Adrenal gland (tissue), 5 donors: Measurements from ENCODE around the gene TNFRSF18.

Experiments
- CTCF ChIP-seq, 6 experiments: fragments of 450-650 bp in 4 of 6; fragments of 200-600 bp in 2 of 6; sonication (generic) in 1 of 6; IDR thresholded peaks; 1 replicate in 5 of 6; 2 replicates in 1 of 6; pipeline versions ENCODE4 v1.5.1 to v1.8.0; 2016 to 2021; ENCODE audit warnings: antibody characterized with exemption in 6 of 6, mild to moderate bottlenecking in 2 of 6, moderate library complexity in 1 of 6
- POLR2A ChIP-seq, 2 donors: fragments of 450-650 bp; IDR thresholded peaks; one replicate each; pipeline ENCODE4 v1.6.1; 2017; ENCODE audit warnings: antibody characterized with exemption in 2 of 2, mild to moderate bottlenecking in 2 of 2, moderate library complexity in 1 of 2
- donor health status: DM: no; HTN: no; CAD: no.

DNA sequence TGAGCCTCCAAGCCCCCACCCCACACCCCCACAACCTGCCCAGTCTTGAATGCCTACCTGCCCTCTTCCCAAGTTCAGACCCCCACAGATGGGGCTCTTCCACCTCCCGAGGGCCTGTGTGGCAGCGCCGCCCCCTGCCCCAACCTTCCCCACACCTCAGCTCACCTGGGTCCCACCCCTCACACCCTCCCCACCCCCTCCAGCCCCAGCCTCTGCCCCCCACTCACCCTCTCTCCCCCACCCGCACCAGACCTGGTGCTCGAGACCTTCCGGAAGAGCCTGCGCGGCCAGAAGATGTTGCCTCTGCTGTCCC lies 9.2 kb downstream of the TNFRSF18 start:
- TF ChIP-seq CTCF (IDR thresholded peaks at IDR 0.05) (no peak), POLR2A (IDR thresholded peaks at IDR 0.05) (no peak)
